Neural progenitor cell (in vitro differentiated cells): Measurements from ENCODE around the gene POR.

ENCODE experiments used
- CTCF ChIP-seq: fragments of 200-600 bp; sonication (generic); IDR thresholded peaks from 2 replicates; pipeline ENCODE4 v1.5.1; 2017; ENCODE audit warnings: antibody characterized with exemption, mild to moderate bottlenecking
- EZH2phosphoT487 ChIP-seq: fragments of 200-600 bp; sonication (generic); IDR thresholded peaks from 2 replicates; pipeline ENCODE4 v1.6.1; 2017; ENCODE audit warnings: antibody characterized with exemption

GRCh38 chr7:75888464-75889222, 26.3 kb upstream of the POR start:
- TF ChIP-seq CTCF (no peak), EZH2phosphoT487 (no peak)
